OCI-LY3 (cell line): ENCODE data around the gene SORCS3.

Experiments used
- H2AFZ ChIP-seq: fragments of 200-600, 300-600 bp; shearing (Covaris generic); 2 replicates; pipeline ENCODE4 v1.6.0; 2014; ENCODE audit warnings: antibody characterized with exemption, low read depth, low read length
- H3K27ac ChIP-seq: fragments of 200-600, 300-600 bp; sonication (generic); 2 replicates; pipeline ENCODE4 v1.5.1; 2014; ENCODE audit warnings: mild to moderate bottlenecking, low read length, moderate library complexity, mixed read lengths
- H3K27me3 ChIP-seq: fragments of 200-600, 300-600 bp; sonication (generic); 2 replicates; pipeline ENCODE4 v1.6.1; 2014; ENCODE audit warnings: low read depth, low read length, mixed read lengths
- H3K36me3 ChIP-seq: fragments of 200-600, 300-600 bp; sonication (generic); replicated peaks from 2 replicates; pipeline ENCODE3; 2014; ENCODE audit warnings: low read depth, low read length, mixed read lengths
- H3K4me1 ChIP-seq: fragments of 300-600, 200-600 bp; sonication (generic); 2 replicates; pipeline ENCODE4 v1.6.1; 2014; ENCODE audit warnings: low read length, mixed read lengths
- H3K4me2 ChIP-seq: fragments of 200-600, 300-600 bp; sonication (generic); 2 replicates; pipeline ENCODE4 v1.6.1; 2014; ENCODE audit warnings: low read length, mixed read lengths
- H3K4me3 ChIP-seq: fragments of 300-600, 200-600 bp; sonication (generic); 2 replicates; pipeline ENCODE4 v1.5.1; 2014; ENCODE audit warnings: antibody characterized with exemption, mild to moderate bottlenecking, low read length, moderate library complexity
- H3K79me2 ChIP-seq: fragments of 300-600, 200-600 bp; shearing (Covaris generic); 2 replicates; pipeline ENCODE4 v1.6.1; 2014; ENCODE audit warnings: mild to moderate bottlenecking, low read length, mixed read lengths
- H3K9ac ChIP-seq: fragments of 300-600, 200-600 bp; shearing (Covaris generic); 2 replicates; pipeline ENCODE4 v1.6.0; 2014; ENCODE audit warnings: mild to moderate bottlenecking, low read length, moderate library complexity
- H3K9me3 ChIP-seq: fragments of 200-600, 300-600 bp; shearing (Covaris generic); 2 replicates; pipeline ENCODE4 v1.6.1; 2014; ENCODE audit warnings: low read length, mixed read lengths; ENCODE audit not compliant: insufficient read depth
- H4K20me1 ChIP-seq: fragments of 200-600, 300-600 bp; sonication (generic); 2 replicates; pipeline ENCODE4 v1.6.1; 2016; ENCODE audit warnings: low read length, mixed read lengths; ENCODE audit not compliant: insufficient read depth
- CTCF ChIP-seq: fragments of 200-600, 300-600 bp; sonication (generic); IDR thresholded peaks from 2 replicates; pipeline ENCODE4 v1.5.1; 2014; ENCODE audit warnings: antibody characterized with exemption, low read length, low read depth
- EZH2phosphoT487 ChIP-seq: fragments of 200-600 bp; shearing (Covaris generic); IDR thresholded peaks from 2 replicates; pipeline ENCODE4 v1.6.1; 2018; ENCODE audit warnings: antibody characterized with exemption, mixed run types, low read depth

The SORCS3 gene

GRCh38 chr10:104910712-104911111, 269.6 kb downstream of the SORCS3 start:
- H3K27me3 ChIP-seq = no peaks in the 10 kb centered on the region
- no peaks in the 10 kb centered on the region for H4K20me1 ChIP-seq
- no peaks in the 10 kb centered on the region for H3K9me3 ChIP-seq
- H2AFZ ChIP-seq = no peak overlapping the region
- H3K27ac ChIP-seq = no peak overlapping the region
- no peak overlapping the region for H3K4me3 ChIP-seq
- no peaks in the 10 kb centered on the region for H3K79me2 ChIP-seq
- H3K9ac ChIP-seq = no peak overlapping the region
- peaks cover 7% of the 10 kb centered on the region for H3K4me1 ChIP-seq
- no peaks in the 10 kb centered on the region for H3K36me3 ChIP-seq
- H3K4me2 ChIP-seq = no peak overlapping the region
- no peak for TF ChIP-seq CTCF
- TF ChIP-seq EZH2phosphoT487 = no peak

DNA sequence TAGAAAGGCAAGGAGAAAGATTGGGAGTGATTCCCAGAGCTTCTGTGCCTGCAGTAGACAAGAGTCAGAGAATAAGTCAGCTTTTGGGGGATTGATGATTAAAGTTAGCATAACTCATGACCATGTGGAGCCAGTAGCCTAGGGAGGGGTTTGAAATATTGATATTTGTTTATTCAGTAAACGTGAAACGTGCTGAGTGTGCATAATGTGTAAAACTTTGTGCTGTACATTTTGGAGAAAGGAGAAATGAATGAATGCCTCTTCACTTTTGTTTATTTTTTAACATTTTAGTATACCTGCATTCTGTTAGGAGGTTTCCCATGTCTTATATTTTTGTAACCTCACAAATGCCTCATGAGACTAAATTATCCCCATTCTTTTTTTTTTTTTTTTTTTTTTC, 272.3 kb downstream of the SORCS3 start:
- no peak overlapping the region for H3K9ac ChIP-seq
- no peaks in the 10 kb centered on the region for H3K36me3 ChIP-seq
- no peaks in the 10 kb centered on the region for H4K20me1 ChIP-seq
- H3K4me2 ChIP-seq = no peak overlapping the region
- H3K27ac ChIP-seq = no peak overlapping the region
- H3K4me3 ChIP-seq = no peak overlapping the region
- H3K79me2 ChIP-seq = no peaks in the 10 kb centered on the region
- H3K27me3 ChIP-seq = no peaks in the 10 kb centered on the region
- no peak overlapping the region for H2AFZ ChIP-seq
- peaks cover 9% of the 10 kb centered on the region for H3K4me1 ChIP-seq
- no peak for TF ChIP-seq EZH2phosphoT487
- TF ChIP-seq CTCF = no peak
- H3K9me3 ChIP-seq = no peaks in the 10 kb centered on the region

DNA sequence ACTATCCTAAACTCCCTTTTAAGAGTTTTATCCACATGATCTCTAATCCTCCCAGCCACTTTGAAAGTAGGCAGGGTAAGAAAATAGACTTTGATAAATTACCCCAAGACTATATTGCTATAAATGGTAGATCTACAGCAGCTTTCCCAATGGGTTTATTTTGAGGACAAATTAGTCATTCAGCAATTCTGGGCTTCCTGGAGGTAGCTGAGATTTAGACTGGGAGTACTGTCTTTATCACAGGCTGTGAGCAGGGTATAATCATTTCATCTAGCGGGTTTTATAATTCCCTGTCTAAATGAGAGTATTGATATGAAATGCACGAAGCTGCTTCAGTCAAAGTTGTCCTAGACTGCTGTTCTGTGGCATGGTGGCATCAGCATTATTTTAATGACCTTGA, 279.4 kb downstream of the SORCS3 start:
- peaks cover 48% of the 10 kb centered on the region for H3K4me1 ChIP-seq

GRCh38 chr10:104921763-104922162, 280.7 kb downstream of the SORCS3 start:
- no peaks in the 10 kb centered on the region for H3K27me3 ChIP-seq

More for the DNA sequence above, 279.4 kb downstream of the SORCS3 start:
- Histone ChIP-seq H3K9ac (no peak overlapping the region), H4K20me1 (no peaks in the 10 kb centered on the region), H3K4me2 (no peak overlapping the region), H3K79me2 (no peaks in the 10 kb centered on the region), H3K27me3 (no peaks in the 10 kb centered on the region), H2AFZ (no peak overlapping the region), H3K4me3 (no peak overlapping the region), H3K9me3 (no peaks in the 10 kb centered on the region), H3K36me3 (no peaks in the 10 kb centered on the region), H3K27ac (no peak overlapping the region)
- TF ChIP-seq EZH2phosphoT487 = no peak
- no peak for TF ChIP-seq CTCF

More at GRCh38 chr10:104921763-104922162, 280.7 kb downstream of the SORCS3 start:
- H3K9ac ChIP-seq = peak overlapping the region; percentile 38; the same call in 1 of the 2 replicates
- peaks cover 49% of the 10 kb centered on the region for H3K4me1 ChIP-seq
- no peaks in the 10 kb centered on the region for H3K36me3 ChIP-seq
- no peaks in the 10 kb centered on the region for H3K9me3 ChIP-seq
- H2AFZ ChIP-seq = no peak overlapping the region
- H4K20me1 ChIP-seq = no peaks in the 10 kb centered on the region
- H3K4me2 ChIP-seq = peak overlapping the region; percentile 65; the same call in 1 of the 2 replicates
- H3K79me2 ChIP-seq = no peaks in the 10 kb centered on the region
- peak overlapping the region; percentile 89 for H3K27ac ChIP-seq
- H3K4me3 ChIP-seq = no peak overlapping the region
- no peak for TF ChIP-seq CTCF
- no peak for TF ChIP-seq EZH2phosphoT487
